B cell (primary cell): ENCODE data around the gene WDR64.

Experiments used
- EZH2 ChIP-seq: IDR thresholded peaks from 2 replicates; pipeline ENCODE4 v1.6.1; 2012; ENCODE audit warnings: borderline replicate concordance, low read depth, mild to moderate bottlenecking, moderate library complexity, low read length; ENCODE audit not compliant: insufficient read depth, poor library complexity, severe bottlenecking
- TF ChIP-seq, protein P1 (sequence below): fragments of 200-600 bp; IDR thresholded peaks from one replicate; pipeline ENCODE4 v1.8.0; 2022; ENCODE audit warnings: antibody characterized with exemption, mild to moderate bottlenecking

DNA sequence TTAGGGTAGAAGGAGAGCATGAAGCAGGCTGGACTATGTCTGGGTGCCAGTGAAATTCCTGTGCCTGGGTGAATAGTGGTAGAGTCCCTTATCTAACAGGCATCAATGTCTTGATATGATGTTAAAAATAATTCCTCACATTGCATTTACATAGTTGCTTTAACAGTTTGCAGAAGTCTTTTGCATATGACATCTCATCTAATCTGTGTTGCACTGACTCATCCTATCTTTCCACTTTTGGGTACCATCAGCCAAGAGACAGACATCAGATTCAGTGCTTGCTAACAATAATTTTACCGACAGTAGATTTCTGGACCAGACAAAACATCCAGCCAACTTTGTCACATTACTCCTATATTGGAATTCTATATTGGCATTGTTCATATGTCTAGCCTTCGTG, 92.5 kb downstream of the WDR64 start:
- TF ChIP-seq, protein P1, sequence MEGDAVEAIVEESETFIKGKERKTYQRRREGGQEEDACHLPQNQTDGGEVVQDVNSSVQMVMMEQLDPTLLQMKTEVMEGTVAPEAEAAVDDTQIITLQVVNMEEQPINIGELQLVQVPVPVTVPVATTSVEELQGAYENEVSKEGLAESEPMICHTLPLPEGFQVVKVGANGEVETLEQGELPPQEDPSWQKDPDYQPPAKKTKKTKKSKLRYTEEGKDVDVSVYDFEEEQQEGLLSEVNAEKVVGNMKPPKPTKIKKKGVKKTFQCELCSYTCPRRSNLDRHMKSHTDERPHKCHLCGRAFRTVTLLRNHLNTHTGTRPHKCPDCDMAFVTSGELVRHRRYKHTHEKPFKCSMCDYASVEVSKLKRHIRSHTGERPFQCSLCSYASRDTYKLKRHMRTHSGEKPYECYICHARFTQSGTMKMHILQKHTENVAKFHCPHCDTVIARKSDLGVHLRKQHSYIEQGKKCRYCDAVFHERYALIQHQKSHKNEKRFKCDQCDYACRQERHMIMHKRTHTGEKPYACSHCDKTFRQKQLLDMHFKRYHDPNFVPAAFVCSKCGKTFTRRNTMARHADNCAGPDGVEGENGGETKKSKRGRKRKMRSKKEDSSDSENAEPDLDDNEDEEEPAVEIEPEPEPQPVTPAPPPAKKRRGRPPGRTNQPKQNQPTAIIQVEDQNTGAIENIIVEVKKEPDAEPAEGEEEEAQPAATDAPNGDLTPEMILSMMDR = no peak
- no peak for TF ChIP-seq EZH2
